ENCODE data around the gene TOB2. TPM values are rescaled to one million over a fixed set of nuclear protein-coding genes. Genes with fewer than 3 reads are reported as not detected.

TOB2 gene
- 10 to 100 TPM; 32.5 TPM for total RNA-seq

- Mint-ChIP-seq H3K4me1 (ENCODE audit: low read depth) (peaks cover 34% of the 10 kb centered on the region), H3K27me3 (ENCODE audit: low read depth) (no peaks in the 10 kb centered on the region), H3K9me3 (no peaks in the 10 kb centered on the region), H3K36me3 (ENCODE audit: insufficient read depth in 2 of 2) (peaks cover 8 to 9% of the 10 kb centered on the region in 2 donors), H3K4me3 (peak within 1 kb of the TSS; percentile 90 to 98), H3K27ac (peak within 1 kb of the TSS; percentile 93)
- ATAC-seq (replicated peaks in 1 of 2), result peak; percentile 71 to 72
- peak; percentile 96 to 98 for DNase-seq
Observed at GRCh38 chr22:41446639-41447434, at the start of gene TOB2. Gene TOB2, minus strand, starts transcription at chr22:41446801. Its CDS starts 9,456 bp downstream, at chr22:41437345.

- Mint-ChIP-seq H3K4me1 (ENCODE audit: low read depth) (no peaks in the 10 kb centered on the region), H3K9me3 (no peaks in the 10 kb centered on the region), H3K27ac (no peak overlapping the region), H3K27me3 (ENCODE audit: low read depth) (no peaks in the 10 kb centered on the region), H3K4me3 (no peak overlapping the region), H3K36me3 (ENCODE audit: insufficient read depth in 2 of 2) (peaks cover 0 to 3% of the 10 kb centered on the region in 2 donors)
- DNase-seq (no peak), ATAC-seq (replicated peaks in 1 of 2) (no peak)
Observed at GRCh38 chr22:41491374-41492100, 44.9 kb upstream of the TOB2 start.

- ATAC-seq (replicated peaks in 1 of 2) (no peak), DNase-seq (no peak)
- H3K27ac Mint-ChIP-seq, result no peak overlapping the region
- H3K4me1 Mint-ChIP-seq (ENCODE audit: low read depth), result peaks cover 8% of the 10 kb centered on the region
- peaks cover 0 to 3% of the 10 kb centered on the region in 2 donors for H3K36me3 Mint-ChIP-seq (ENCODE audit: insufficient read depth in 2 of 2)
- no peak overlapping the region for H3K4me3 Mint-ChIP-seq
- no peaks in the 10 kb centered on the region for H3K27me3 Mint-ChIP-seq (ENCODE audit: low read depth)
- H3K9me3 Mint-ChIP-seq, result no peaks in the 10 kb centered on the region
Observed at GRCh38 chr22:41488596-41489385, 42.2 kb upstream of the TOB2 start.

- H3K27me3 Mint-ChIP-seq (ENCODE audit: low read depth), result no peaks in the 10 kb centered on the region
- no peak for ATAC-seq (replicated peaks in 1 of 2)
- H3K27ac Mint-ChIP-seq, result no peak overlapping the region
- H3K4me1 Mint-ChIP-seq (ENCODE audit: low read depth), result peaks cover 10% of the 10 kb centered on the region
- H3K4me3 Mint-ChIP-seq, result no peak overlapping the region
- peaks cover 0 to 3% of the 10 kb centered on the region in 2 donors for H3K36me3 Mint-ChIP-seq (ENCODE audit: insufficient read depth in 2 of 2)
- DNase-seq, result no peak
- H3K9me3 Mint-ChIP-seq, result no peaks in the 10 kb centered on the region
Observed at GRCh38 chr22:41488076-41488475, 41.5 kb upstream of the TOB2 start.

- Mint-ChIP-seq H3K9me3 (no peaks in the 10 kb centered on the region), H3K36me3 (ENCODE audit: insufficient read depth in 2 of 2) (peaks cover 0 to 3% of the 10 kb centered on the region in 2 donors), H3K4me1 (ENCODE audit: low read depth) (peaks cover 14% of the 10 kb centered on the region), H3K27ac (no peak overlapping the region), H3K27me3 (ENCODE audit: low read depth) (no peaks in the 10 kb centered on the region), H3K4me3 (no peak overlapping the region)
- no peak for DNase-seq
- ATAC-seq (replicated peaks in 1 of 2), result no peak
Observed at GRCh38 chr22:41487037-41487935, 40.7 kb upstream of the TOB2 start.

DNA sequence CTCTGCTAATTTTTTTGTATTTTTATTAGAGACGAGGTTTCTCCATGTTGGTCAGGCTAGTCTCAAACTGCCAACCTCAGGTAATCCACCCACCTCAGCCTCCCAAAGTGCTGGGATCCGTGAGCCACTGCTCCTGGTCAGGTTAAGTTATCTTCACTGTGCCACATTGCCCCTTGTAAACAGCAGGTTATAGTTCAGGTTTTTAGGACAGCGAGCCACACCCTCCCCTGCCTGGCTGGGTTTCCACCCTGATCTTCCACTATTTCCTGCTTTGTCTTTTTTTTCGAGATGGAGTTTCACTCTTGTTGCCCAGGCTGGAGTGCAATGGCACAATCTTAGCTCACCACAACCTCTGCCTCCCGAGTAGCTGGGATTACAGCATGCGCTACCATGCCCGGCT, 38.4 kb upstream of the TOB2 start:
- Mint-ChIP-seq H3K4me1 (ENCODE audit: low read depth) (peaks cover 28% of the 10 kb centered on the region), H3K9me3 (no peaks in the 10 kb centered on the region), H3K4me3 (no peak overlapping the region), H3K27me3 (ENCODE audit: low read depth) (no peaks in the 10 kb centered on the region), H3K27ac (no peak overlapping the region), H3K36me3 (ENCODE audit: insufficient read depth in 2 of 2) (peaks cover 0 to 3% of the 10 kb centered on the region in 2 donors)
- ATAC-seq (replicated peaks in 1 of 2), result no peak
- no peak for DNase-seq

GRCh38 chr22:41482319-41482935, 35.8 kb upstream of the TOB2 start:
- Mint-ChIP-seq H3K36me3 (ENCODE audit: insufficient read depth in 2 of 2) (peaks cover 0 to 3% of the 10 kb centered on the region in 2 donors), H3K27me3 (ENCODE audit: low read depth) (no peaks in the 10 kb centered on the region), H3K4me1 (ENCODE audit: low read depth) (peaks cover 38% of the 10 kb centered on the region), H3K27ac (no peak overlapping the region), H3K4me3 (no peak overlapping the region), H3K9me3 (no peaks in the 10 kb centered on the region)
- DNase-seq, result no peak
- ATAC-seq (replicated peaks in 1 of 2), result no peak

GRCh38 chr22:41481925-41482318, 35.3 kb upstream of the TOB2 start:
- H3K9me3 Mint-ChIP-seq, result no peaks in the 10 kb centered on the region
- ATAC-seq (replicated peaks in 1 of 2) (no peak), DNase-seq (no peak)
- peaks cover 0 to 3% of the 10 kb centered on the region in 2 donors for H3K36me3 Mint-ChIP-seq (ENCODE audit: insufficient read depth in 2 of 2)
- H3K27ac Mint-ChIP-seq, result no peak overlapping the region
- H3K4me3 Mint-ChIP-seq, result no peak overlapping the region
- no peaks in the 10 kb centered on the region for H3K27me3 Mint-ChIP-seq (ENCODE audit: low read depth)
- peaks cover 38% of the 10 kb centered on the region for H3K4me1 Mint-ChIP-seq (ENCODE audit: low read depth)

DNA sequence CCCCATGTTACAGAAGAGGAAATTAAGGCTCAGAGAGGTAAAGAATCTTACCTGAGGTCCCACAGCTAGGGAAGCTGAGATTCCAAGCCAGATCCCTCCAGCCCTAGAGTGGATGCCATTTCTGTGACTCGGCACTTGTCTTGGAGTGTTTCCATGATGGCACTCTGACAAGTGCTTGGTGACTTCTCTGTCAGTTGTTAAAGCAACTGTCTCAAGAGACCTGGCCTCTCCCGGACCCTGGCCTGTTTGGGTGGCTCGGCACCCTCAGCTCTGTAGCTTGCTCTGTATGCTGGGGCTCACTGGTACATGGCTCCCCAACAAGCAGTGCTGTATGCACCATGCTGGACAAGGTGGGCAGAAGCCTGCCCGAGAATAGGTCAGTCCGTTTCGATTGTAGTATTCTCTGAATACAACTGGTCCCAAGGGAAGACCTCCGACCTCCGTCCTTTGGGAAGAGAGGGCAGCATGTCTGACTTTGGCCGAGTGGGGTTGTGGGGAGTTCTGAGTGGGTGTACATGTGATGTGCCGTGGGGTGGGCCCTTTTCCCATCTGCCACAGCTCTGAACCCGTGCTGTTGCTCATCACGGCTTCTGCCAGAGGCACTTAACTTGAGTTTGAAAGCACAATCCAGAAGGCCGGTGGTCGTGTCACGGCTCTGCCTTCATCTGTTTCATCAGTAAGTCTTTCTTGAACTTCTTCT, 34.7 kb upstream of the TOB2 start:
- Mint-ChIP-seq H3K27ac (no peak overlapping the region), H3K4me1 (ENCODE audit: low read depth) (peaks cover 38% of the 10 kb centered on the region)
- ATAC-seq (replicated peaks in 1 of 2), result no peak

GRCh38 chr22:41480397-41480735, 33.8 kb upstream of the TOB2 start:
- H3K27ac Mint-ChIP-seq, result peak overlapping the region; percentile 6
- H3K4me3 Mint-ChIP-seq, result no peak overlapping the region
- DNase-seq, result no peak
- peaks cover 34% of the 10 kb centered on the region for H3K4me1 Mint-ChIP-seq (ENCODE audit: low read depth)
- H3K27me3 Mint-ChIP-seq (ENCODE audit: low read depth), result no peaks in the 10 kb centered on the region
- H3K9me3 Mint-ChIP-seq, result no peaks in the 10 kb centered on the region
- no peaks in the 10 kb centered on the region for H3K36me3 Mint-ChIP-seq (ENCODE audit: insufficient read depth in 2 of 2)
- no peak for ATAC-seq (replicated peaks in 1 of 2)

More for the DNA sequence above, 34.7 kb upstream of the TOB2 start:
- no peaks in the 10 kb centered on the region for H3K27me3 Mint-ChIP-seq (ENCODE audit: low read depth)
- no peaks in the 10 kb centered on the region for H3K9me3 Mint-ChIP-seq
- H3K4me3 Mint-ChIP-seq, result no peak overlapping the region
- no peaks in the 10 kb centered on the region for H3K36me3 Mint-ChIP-seq (ENCODE audit: insufficient read depth in 2 of 2)
- no peak for DNase-seq

GRCh38 chr22:41479671-41480396, 33.2 kb upstream of the TOB2 start:
- Mint-ChIP-seq H3K9me3 (no peaks in the 10 kb centered on the region), H3K27me3 (ENCODE audit: low read depth) (no peaks in the 10 kb centered on the region), H3K4me1 (ENCODE audit: low read depth) (peaks cover 34% of the 10 kb centered on the region), H3K36me3 (ENCODE audit: insufficient read depth in 2 of 2) (no peaks in the 10 kb centered on the region), H3K4me3 (no peak overlapping the region), H3K27ac (no peak overlapping the region)
- DNase-seq (no peak), ATAC-seq (replicated peaks in 1 of 2) (no peak)

Data from activated T-cell treated with anti-CD3 and anti-CD28 coated beads, Interleukin-2, amount 50 U/mL, for 72 hours (primary cell).